Urothelium cell line (cell line): ENCODE measurements around the gene PSORS1C2.
"Not testable (repeated sequence)": the region's sequence is repeated elsewhere in the genome, so short reads cannot be mapped to it uniquely, and the experiment has no call there.

Experiments used
- DNase-seq: peaks from one replicate; pipeline ENCODE4 v3.0.0; 2011; ENCODE audit warnings: low spot score, mixed read lengths
- FAIRE-seq: peaks from 2 replicates; lab custom pipeline; 2011; peaks lifted over from hg19 to GRCh38; lab: Jason Lieb, UNC

The PSORS1C2 gene

DNA sequence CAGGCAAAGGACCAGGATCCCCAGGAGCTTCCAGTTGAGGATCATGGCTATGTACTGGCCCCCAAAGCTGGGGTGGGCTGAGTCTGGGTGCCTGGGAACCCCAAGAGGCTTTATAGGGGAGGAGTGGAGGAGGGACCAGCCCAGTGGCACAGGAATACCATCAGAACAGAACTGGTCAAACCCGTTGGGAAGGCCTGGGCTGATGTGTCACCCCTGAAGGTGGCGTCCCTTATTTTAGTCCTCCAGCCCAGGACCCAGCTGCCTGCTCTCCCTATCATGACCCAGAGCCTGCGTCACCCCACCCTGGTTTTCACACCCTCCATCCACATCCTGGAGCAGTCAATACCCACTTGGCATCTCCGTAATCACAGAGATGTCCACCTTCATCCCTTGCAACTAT is at the start of gene PSORS1C2:
TSS of gene PSORS1C2 (minus strand) at position 85 of the 400 bp plus-strand sequence. CDS start at position 45, 40 bp downstream.
- no peak for FAIRE-seq
- DNase-seq = no peak

DNA sequence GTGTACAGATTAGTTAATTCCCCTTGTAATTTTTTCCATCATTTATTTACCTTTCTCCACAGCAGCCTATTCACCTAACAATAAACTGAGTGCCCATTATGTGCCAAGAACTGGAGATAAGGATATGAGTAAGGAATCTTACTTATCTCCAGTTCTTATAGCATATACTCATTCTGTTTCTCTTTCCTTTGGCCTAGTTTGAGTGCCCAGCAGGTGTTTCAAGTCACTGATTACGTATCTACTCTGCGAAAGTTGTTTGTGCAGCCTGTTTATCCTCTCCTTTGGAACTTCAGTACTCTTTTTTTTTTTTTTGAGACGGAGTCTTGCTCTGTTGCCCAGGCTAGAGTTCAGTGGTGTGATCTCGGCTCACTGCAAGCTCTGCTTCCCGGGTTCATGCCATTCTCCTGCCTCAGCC is 48.9 kb upstream of the PSORS1C2 start:
- no peak for FAIRE-seq
- DNase-seq = no peak

DNA sequence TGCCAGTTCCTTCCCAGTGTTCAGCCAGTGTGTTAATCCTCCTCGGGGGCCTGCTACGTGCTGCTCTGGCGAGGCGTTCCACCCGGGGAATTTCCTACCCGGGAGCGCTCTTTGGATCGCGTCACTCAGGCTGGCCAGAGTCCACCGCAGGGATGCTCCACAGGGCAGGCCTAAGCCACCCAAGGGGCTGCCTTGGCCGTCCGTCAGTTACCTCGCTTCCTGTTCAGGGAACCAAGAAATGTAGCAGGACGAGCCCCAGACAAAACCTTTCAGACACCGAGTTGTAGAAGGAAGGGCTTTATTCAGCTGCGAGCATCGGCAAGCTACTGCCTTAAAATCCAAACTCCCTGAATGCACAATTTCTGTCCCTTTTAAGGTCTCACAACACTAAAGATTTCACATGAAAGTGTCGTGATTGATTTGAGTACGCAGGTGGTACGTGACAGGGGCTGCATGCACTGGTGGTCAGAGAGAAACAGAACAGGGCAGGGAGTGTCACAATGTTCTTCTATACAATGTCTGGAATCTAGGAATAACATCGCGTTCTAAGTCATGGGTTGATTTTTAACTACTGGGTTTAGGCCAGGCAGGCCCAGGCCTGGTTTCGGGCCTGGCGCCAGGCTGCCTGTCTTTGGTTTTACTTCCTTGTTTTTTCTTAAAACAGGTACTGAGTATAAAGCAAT is 47.3 kb upstream of the PSORS1C2 start:
- DNase-seq = no peak
- no peak for FAIRE-seq

DNA sequence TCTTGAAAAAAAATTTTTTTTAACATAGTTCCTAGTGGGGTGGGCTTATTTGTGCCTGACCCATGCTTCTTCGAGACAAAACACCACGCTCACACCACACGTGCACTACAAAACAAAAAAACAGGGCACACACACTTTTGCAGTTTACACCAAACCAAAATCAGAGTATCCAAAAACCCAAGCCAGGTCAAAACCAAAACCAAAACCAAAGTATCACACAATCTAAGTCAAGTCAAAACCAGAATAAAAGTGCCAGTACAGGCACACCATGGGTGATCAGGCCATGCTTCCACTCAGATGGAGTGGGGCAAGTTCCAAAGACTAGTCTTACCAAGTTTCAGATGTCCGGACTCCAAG is 46.8 kb upstream of the PSORS1C2 start:
- not testable (repeated sequence) for DNase-seq, FAIRE-seq

DNA sequence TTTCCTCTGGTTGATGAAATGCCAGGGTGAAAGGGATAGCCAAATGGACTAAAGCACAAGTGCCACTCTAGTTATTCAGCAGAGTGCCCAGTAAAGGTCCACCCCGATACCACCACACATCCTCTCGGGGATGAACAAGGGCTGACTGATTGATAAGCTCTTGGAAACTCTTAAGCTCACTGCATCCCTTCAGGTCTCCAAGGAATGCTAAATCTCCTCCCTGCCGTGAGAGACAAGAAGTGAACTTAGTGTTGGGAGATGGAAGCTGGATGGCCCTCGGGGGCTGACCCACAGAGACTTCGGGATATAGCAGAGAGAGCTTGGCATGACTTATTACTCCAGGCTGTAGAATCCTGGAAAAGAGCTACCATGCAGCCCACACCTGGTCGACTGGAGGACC is 45.0 kb upstream of the PSORS1C2 start:
- FAIRE-seq, DNase-seq: not testable (repeated sequence)

DNA sequence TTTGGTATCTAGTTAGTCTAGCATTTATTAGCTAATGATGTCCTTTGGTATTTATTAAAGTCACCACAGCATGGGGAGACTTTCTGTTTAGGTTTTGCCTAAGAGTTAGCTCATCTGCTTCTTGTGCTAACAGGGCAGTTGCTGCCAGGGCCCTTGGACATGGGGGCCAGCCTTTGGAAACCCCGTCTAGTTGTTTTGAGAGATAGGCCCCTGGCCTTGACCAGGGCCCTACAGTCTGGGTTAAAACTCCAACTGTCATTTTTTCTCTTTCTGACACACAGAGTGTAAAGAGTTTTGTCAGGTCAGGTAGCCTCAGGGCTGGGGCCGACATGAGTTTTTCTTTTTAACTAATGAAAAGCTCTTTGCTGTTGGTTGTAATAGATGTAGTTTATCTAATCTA is 44.4 kb upstream of the PSORS1C2 start:
- DNase-seq = not testable (repeated sequence)

DNA sequence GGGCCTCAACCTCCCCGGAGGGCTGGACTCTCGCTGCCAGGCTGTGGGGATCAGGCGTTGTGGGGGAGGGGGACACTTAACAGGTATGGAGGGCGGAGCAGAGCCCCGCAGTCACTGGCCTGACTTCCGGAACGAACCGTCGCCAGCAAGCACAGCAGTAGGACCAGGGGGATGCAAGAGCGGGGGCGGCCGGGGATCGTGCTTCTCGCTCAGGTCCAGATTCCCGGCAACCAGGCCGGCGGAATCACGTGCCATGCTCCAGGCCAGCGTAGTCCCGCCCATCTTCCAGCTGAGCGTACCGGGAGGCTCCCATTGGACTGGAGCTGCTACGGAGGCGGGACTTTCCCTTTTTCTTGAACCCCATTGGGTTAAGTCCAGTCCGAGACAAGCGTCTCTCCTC is 41.6 kb upstream of the PSORS1C2 start:
- DNase-seq (no peak), FAIRE-seq (no peak)

More for the DNA sequence above, 44.4 kb upstream of the PSORS1C2 start:
- not testable (repeated sequence) for FAIRE-seq

DNA sequence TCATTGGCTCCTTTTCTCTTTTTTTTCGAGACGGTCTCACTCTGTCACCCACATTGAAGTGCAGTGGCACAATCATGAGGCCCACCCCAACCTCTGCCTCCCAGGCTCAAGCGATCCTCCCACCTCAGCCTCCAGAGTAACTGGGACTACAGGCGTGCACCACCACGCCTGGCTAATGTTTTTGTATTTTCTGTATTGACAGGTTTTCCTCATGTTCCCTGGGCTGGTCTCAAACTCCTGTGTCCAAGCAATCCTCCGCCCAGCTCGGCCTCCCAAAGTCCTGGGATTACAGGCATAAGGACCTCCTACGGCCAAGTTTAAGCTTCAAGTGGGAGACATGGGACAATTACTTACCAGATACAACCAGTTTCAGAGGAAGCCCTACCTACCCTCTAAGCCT is 41.0 kb upstream of the PSORS1C2 start:
- no peak for DNase-seq
- FAIRE-seq = no peak

DNA sequence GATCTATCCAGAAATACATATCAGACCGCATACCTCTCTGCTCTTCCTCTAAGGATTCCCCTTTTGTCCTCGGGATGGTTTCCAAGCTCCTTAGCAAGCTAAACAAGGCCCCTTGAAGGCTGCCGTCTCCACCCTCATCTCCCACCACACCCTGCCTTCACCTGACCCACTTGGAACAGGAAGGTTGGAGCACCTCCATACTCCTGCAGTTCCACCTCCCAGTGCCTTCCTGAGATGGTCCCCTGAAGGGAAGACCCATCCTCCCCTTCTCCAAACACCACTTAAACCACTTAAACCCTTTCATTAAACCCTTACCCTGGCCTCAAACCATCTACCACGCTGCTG is 40.1 kb upstream of the PSORS1C2 start:
- no peak for DNase-seq
- FAIRE-seq = no peak

DNA sequence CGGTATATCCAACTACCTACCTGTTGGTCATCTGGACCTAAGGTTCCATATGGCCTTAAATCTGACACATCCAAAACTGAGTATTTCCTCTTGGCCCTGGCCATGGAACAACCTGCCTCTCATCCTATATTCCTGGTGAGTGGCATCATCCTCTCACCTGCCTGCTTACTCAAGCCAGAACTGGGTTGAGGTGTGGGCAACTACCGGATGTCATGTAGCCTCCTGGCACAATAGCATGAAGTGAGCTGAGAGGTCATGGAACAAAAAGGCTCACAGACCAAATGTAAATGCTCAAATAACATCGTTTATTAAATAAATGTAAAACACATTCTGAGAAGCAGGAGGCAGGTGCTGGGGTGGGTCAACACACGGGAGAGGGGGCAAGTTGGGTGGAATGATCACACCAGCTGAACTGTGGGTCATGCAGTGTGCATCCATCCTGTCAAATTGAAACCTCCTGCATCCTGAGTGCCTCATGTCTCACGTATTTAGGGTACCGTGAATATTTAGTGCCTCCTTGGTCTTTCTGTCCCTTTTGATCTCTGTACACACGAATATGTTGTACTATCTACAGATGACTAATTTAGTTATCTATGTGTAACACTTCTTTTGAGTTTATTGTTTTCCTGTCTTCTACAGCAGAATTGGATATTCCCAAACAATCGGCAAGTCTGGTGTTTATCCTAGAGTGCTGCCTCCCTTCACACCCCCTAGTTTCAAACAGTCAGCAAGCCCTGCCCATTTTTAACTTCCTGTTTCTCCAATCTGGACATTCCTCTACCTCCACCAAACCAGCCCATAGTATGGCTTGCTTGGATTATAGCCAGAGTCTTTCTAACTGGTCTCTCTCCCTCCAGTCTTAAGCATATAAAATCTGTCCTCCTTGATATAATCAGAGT is 39.5 kb upstream of the PSORS1C2 start:
- DNase-seq = no peak
- FAIRE-seq = peak; percentile 79

DNA sequence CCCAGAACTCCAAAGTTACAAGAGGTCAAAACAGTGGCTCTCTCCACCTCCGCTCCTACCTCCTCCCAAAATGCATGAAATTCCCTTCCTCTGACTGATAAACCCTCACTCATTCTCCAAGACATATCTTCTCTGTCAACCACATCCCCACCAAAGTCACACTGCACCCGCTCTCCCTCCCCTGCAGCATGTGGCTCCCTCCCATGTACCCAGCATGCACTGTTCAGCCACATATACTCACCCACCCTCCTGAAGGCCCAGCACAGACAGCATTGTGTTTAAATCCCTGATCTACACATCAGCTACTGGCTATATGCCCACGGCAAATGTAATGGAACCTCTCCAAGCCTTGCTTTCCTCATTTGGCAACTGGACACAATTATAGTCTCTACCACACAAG is 37.1 kb upstream of the PSORS1C2 start:
- DNase-seq = peak; percentile 69
- peak; percentile 77 for FAIRE-seq

DNA sequence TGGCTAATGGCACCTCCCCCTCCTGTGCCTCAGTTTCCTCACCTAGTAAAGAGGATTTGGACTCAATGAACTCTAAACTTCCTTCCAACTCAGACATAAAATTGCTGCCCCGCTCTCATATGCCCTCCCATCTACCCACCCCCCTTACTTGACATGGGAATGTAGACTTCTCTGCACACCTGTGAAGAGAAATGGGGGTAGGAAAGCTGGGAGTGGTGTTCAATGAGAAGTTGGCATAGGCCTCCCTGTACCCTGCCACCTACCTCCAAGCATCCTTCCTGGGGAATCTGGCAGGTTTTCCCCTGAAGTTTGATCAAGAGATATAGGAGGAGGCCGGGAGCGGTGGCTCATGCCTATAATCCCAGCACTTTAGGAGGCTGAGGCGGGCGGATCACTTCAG is 35.5 kb upstream of the PSORS1C2 start:
- no peak for DNase-seq
- no peak for FAIRE-seq

DNA sequence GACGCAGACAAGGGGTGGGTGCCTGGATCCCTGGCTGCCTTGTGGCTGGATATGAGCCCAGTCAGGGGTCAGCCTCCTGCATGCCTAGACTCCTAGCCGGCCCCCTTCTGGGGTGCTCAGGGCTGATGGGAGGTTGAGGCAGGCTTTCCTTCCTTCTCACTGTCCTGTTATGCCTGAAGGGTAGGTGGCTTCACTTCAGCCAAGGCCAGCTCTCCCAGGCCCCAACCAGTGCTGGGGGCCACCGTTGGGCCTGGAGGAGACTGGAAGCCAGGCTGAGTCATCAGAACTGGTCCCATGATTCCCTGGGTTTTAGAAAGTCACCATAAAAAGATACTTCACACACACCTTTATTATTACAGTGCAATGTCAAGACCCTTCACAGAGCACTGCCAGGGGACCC is 34.5 kb upstream of the PSORS1C2 start:
- DNase-seq (no peak), FAIRE-seq (no peak)

DNA sequence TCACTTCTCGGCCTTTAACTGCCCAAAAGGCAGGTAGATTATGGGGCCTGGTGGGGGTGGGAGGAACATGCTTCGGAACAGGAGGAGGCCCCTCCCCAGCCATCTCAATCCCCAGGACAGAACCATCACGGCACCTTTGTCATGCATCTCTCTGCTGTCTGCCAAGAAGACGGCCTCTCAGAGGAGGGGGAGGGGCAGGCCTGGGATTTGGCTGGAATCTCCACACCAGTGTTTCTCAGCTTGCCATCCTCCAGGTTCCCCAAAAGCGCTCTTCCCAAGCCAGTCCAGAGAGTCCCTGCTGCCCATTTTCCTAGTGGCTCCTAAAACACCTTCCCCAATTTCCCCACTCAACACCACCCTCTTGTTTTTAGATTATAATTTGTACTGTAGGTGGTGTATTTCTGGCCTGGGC is 34.1 kb upstream of the PSORS1C2 start:
- no peak for DNase-seq
- no peak for FAIRE-seq

DNA sequence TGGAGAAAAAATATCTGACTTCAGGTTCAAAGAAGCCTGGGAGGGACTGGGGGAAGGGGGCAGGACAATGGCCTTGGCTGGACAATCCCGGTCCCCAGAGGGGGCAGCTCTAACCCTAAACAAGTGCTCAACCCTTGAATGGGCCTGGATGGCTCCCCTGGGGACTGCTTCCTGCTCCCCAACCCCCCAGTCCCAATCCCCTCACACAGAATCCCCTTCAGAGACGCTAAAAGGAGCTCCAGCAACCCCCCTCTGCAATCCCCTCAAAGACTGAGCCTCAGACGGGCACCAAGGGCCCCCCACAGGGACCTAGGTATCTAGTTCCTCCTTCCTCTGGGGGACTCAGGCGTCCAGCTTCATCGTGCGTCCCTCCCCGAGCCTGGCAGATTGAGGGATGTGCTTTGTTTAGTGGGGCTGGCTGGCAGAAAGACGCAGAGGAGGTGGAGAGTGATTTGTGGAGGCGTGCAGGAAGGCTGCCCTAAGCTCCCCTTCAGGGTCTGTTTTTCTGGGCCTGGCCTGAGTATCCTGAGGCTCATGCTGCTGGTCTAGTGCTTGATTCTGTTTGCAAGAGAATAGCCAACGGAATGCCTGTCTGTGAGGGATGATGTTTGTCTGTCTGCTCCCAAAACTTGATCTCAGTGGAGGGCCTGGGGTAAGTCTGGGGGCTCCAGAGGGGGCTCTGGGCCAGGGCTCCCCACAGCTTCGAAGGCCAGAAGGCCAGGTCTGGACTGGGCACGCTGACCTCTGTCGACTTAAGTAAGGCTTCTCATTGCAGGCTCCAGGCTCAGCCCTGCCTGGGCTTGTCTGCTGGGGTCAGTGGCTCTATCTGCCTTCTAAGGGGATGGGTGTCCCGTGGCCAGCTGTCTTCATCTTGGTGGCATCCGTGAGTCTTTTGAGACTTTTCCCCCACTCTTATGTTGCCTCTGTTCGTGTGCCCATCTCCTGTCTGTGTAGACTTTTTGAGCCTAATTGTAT is 33.4 kb upstream of the PSORS1C2 start:
- no peak for DNase-seq
- no peak for FAIRE-seq

DNA sequence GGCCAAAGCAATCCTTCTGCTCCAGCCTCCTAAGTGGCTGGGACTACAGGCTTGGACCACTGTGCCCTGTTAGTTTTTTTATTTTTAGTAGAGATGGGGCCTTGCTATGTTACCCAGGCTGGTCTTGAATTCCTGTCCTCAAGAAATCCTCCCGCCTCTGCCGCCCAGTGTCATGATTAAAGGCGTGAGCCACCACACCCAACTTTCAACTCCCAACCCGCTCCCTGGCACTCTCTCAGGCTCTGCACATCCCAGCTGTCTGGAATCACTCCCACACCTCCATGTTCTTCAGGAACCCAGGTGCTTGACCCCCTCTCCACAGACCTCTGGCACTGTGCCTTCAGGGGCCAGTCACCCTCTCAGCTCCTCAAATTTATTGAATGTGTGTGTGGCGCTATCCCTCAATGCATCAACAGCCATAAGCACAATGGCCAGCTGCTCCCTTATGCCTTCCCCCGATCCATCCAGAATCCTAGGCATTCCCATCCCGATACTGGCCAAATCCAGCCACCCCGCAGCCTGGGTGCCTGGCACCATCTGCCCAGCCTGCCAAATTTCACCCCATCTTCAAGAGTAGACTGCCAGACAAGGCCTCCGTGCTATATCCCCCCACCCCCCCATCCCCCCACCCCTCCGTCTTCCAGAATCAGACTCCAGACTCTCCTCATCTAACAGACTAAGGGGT is 32.3 kb upstream of the PSORS1C2 start:
- no peak for FAIRE-seq

DNA sequence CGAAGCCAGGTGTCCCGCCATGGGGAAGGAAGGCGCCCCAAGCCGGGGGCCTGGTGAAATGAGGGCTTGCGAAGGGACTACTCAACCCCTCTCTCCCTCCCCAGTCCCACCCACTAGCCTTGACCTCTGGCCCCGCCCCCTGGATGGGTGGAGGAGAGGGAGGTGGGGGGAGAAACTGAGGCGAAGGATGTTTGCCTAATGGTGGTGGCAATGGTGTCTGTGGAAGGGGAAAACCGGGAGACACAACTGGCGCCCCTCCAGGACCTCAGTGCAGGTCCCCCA is 31.7 kb upstream of the PSORS1C2 start, which contains the start of gene POU5F1:
TSS of gene POU5F1 (minus strand) at position 83 of the 282 bp plus-strand sequence. CDS start at position 21, 62 bp downstream.
- FAIRE-seq (no peak), DNase-seq (no peak)

More for the DNA sequence above, 32.3 kb upstream of the PSORS1C2 start:
- no peak for DNase-seq

DNA sequence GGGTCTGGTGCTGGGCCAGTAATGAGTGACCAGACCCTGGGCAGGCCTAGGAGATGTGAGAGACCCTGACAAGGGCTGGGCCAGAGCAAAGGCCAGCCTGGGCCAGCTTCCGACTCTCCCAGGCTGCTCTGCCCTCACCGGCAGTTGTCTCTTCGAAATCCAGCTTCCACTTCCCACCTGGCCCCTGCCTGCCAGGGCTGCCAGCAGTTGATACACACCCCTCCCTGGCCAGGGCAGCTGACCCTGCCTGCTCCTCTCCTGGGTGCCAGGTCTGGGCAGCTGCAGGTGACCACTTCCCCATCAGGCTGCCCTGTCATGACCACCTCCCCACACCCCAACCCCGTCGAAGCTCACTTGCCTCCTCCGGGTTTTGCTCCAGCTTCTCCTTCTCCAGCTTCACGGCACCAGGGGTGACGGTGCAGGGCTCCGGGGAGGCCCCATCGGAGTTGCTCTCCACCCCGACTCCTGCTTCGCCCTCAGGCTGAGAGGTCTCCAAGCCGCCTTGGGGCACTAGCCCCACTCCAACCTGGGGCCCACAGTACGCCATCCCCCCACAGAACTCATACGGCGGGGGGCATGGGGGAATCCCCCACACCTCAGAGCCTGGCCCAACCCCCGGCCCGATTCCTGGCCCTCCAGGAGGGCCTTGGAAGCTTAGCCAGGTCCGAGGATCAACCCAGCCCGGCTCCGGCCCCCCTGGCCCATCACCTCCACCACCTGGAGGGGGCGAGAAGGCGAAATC is 31.2 kb upstream of the PSORS1C2 start:
- not testable (repeated sequence) for FAIRE-seq, DNase-seq

DNA sequence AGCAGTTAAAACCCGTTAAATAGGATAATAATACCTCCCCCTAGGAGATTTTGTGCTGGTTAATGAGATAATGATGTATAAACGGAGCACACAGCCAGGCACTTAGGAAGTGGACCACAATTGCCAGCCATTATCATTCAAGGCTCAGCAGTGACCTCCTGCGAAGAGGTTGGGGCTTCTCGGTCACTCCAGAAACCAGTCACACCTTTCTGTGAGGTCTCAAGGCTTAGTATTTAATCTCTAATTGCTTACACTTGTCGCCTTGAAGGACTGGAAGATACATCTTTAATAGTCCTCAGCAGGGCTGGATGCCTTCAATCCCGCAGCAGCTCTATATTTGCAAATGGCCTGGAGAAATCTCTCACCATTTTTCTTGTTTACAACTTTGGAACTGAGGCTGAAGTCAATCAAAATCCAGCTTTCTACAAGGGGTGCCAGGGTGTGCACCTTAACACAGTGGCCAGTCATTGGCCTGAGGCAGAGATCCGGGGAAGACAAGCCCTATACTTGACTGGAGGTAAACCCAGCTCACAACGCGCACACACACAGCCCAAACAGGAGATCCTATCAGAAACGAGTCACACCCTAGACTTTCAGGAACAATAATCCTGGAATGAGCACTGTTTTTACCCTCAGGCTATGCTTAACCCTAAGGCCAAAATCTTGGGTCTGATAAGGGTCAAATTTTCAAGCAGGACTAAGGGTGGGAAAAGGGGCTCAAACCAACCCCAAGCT is 30.4 kb upstream of the PSORS1C2 start:
- no peak for FAIRE-seq
- no peak for DNase-seq
